Measurements from ENCODE around the gene PEX5.

- TF ChIP-seq CTCF (IDR thresholded peaks at IDR 0.05) (no peak), ZFX (IDR thresholded peaks at IDR 0.05; ENCODE audit: borderline replicate concordance) (no peak)
These were observed 30.5 kb upstream of the PEX5 start for GRCh38 chr12:7158781-7159609.
